ENCODE data around the gene GLIS1. TPM values are rescaled to one million over a fixed set of nuclear protein-coding genes. Genes with fewer than 3 reads are reported as not detected.

GLIS1 gene
- total RNA-seq, 1 experiment from 2014 or later, result 0.14 TPM

DNA sequence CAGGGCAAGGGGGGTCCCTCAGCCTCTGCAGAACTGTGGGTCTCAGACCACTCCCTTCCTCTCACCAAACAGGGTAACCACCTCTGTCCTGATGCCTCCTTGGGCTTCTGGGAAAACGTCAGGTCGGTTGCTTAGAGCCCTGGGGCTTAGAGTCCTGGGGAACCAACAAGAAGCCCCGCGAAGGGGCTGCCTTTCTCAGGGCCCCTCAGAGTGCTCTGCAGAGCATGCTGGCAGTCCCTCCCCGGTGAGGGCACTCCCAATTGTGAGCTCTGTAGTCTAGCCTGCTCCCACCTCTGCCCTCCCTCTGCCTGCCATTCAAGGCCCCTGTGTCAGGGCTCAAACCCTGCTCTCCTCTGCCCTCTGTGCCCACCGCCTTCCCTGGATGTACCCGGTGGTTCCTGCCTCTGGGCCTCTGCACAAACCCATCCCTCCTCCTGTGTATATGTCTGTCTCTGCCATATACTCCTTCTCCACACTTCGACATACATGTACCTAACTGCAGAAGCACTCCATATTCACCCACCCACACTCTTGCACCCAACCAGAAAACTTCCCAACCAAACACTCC lies 187.5 kb downstream of the GLIS1 start:
- DNase-seq (ENCODE audit: low spot score), result no peak
- in situ Hi-C loops (cut with HindIII; ENCODE audit: low sequenced_read_pairs), result no loop called here

DNA sequence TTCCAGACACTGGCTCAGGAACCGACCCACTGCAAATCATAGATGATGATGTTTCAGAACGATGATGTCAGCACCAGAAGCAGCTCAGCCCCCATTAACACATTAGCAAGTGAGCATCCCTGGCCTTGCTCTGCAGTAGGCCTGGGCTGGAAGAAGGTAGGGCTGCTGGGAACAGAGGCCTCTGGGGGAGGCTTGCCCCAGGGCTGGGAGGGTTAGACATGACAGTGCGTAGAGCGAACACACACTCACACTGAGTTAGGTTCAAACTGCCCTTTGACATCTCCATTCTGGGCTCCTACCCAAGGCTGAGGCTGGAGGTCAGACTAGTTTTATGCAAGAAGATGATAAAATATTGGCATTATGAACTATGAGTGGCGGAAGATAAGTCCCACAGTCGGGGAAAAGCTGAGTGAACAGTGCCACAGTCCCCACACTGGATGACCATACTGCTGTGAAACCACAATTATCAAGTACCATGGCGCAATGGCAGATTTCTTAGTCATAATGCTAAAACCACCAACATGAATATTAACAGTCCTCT lies 188.7 kb downstream of the GLIS1 start:
- in situ Hi-C loops (cut with HindIII; ENCODE audit: low sequenced_read_pairs), result no loop called here
- DNase-seq (ENCODE audit: low spot score), result no peak

GRCh38 chr1:53549781-53550180 lies 189.2 kb downstream of the GLIS1 start:
- in situ Hi-C loops (cut with HindIII; ENCODE audit: low sequenced_read_pairs), result no loop called here

GRCh38 chr1:53549287-53549686 lies 189.7 kb downstream of the GLIS1 start:
- in situ Hi-C loops (cut with HindIII; ENCODE audit: low sequenced_read_pairs), result no loop called here
- no peak for DNase-seq (ENCODE audit: low spot score)

More at GRCh38 chr1:53549781-53550180, 189.2 kb downstream of the GLIS1 start:
- no peak for DNase-seq (ENCODE audit: low spot score)

- in situ Hi-C loops (cut with HindIII; ENCODE audit: low sequenced_read_pairs), result no loop called here
Measured at GRCh38 chr1:53548031-53548491, 190.9 kb downstream of the GLIS1 start.

DNA sequence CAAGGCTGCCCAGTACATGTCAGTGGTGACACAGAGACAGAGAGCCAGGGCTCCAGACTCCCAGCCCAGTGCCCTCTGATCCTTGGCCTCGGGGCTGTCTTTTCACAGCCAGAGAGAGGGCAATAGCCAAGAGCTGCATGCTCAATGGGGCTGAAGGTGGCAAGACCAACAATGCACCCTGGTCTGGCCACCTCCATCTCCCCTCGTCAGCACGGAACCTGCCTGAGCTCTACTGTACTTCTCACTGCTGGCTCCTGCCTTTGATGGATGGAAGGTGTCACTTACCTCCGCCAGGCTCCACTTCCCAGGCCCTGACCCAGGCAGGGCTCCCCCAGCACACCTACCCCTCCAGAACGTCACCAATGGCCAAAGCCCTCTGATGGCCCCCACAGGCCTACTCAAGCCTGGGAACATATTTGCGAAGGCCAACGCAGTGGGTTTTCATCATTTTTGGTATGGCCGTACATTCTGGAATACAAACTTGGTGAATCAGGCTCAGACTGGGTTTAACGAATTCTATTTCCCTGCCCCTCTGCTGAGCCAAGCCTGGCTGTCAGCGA lies 191.7 kb downstream of the GLIS1 start:
- no peak for DNase-seq (ENCODE audit: low spot score)
- in situ Hi-C loops (cut with HindIII; ENCODE audit: low sequenced_read_pairs), result no loop called here

More at GRCh38 chr1:53548031-53548491, 190.9 kb downstream of the GLIS1 start:
- DNase-seq (ENCODE audit: low spot score), result no peak

DNA sequence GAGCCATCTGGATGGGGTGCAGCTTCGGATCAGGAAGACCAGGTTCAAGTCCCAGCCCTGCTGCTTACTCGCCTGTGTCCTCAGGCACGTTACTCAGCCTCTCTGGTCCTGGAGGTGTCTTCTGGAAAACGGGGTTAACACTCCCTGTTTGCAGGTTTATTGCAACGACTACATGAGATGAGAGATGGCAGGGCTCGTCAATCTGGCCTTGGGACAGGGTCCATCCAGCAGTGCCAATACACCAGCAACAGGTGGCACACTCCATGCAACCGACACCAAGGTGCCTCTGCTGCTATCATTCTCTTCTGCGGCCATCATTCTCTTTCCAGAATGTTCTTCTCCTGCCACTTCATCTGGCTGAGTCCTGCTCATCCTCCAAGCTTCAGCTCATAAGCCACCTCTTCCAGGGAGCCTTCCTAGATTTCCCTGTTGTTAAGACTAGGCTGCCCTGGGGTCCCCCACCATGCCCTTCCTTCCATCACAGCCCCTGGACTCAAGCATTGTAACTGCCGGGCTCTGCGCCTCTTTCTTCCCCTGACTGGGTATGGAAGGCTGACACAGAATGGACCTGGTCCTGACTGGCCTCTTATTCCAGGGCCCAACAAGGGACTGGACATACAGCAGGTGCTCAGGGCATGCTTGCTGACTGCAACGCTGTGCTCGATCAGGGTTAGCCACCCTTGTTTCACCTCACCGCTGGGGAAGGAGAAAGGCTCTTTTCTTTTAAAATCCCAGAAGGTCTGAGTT lies 192.4 kb downstream of the GLIS1 start:
- DNase-seq (ENCODE audit: low spot score), result no peak
- in situ Hi-C loops (cut with HindIII; ENCODE audit: low sequenced_read_pairs), result no loop called here

- no peak for DNase-seq (ENCODE audit: low spot score)
- in situ Hi-C loops (cut with HindIII; ENCODE audit: low sequenced_read_pairs), result no loop called here
Measured at GRCh38 chr1:53545663-53546408, 193.1 kb downstream of the GLIS1 start.

GRCh38 chr1:53544728-53545515 lies 194.0 kb downstream of the GLIS1 start:
- DNase-seq (ENCODE audit: low spot score), result no peak
- in situ Hi-C loops (cut with HindIII; ENCODE audit: low sequenced_read_pairs), result no loop called here

GRCh38 chr1:53543778-53544695 lies 194.9 kb downstream of the GLIS1 start:
- in situ Hi-C loops (cut with HindIII; ENCODE audit: low sequenced_read_pairs), result no loop called here

GRCh38 chr1:53543130-53543777 lies 195.7 kb downstream of the GLIS1 start:
- in situ Hi-C loops (cut with HindIII; ENCODE audit: low sequenced_read_pairs), result no loop called here
- no peak for DNase-seq (ENCODE audit: low spot score)

More at GRCh38 chr1:53543778-53544695, 194.9 kb downstream of the GLIS1 start:
- DNase-seq (ENCODE audit: low spot score), result no peak

DNA sequence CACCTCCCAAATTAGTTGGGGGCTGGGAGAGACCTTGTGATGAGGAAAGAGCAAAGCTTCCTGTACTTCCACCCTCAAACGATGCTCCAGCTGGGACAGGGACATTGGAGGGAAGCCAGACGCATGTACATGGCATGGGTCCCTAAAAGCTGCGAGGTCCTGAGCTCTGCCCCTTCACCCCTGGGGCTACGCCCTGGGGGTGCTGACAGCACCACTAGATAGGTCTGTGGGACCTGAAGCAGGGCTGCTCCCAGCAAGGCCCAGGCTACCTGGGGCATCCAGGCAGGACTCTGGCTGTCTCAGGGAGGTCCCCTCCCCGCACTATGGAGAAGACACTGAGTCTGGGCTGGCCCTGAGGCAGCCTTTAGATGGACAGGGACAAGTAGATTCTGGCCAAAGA lies 196.4 kb downstream of the GLIS1 start:
- in situ Hi-C loops (cut with HindIII; ENCODE audit: low sequenced_read_pairs), result no loop called here
- DNase-seq (ENCODE audit: low spot score), result no peak

- DNase-seq (ENCODE audit: low spot score), result no peak
- in situ Hi-C loops (cut with HindIII; ENCODE audit: low sequenced_read_pairs), result no loop called here
Measured at GRCh38 chr1:53541761-53542550, 197.0 kb downstream of the GLIS1 start.

DNA sequence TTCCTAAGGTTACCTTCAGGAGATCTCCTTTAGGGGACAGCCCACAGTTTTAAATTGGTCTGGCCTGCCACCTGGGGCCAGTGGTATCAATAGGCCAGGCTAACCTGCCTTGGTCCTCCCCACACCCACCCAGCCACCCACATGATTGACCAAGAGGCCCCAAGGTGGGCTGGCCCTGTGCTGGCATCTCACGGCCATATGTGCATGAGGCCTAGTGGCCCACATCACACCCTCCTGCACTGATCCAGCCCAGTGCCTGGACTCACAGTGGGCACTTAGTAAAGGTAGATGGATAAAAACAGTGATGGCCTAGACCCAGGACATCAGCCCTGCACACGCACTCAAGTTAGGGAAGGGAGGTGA lies 197.7 kb downstream of the GLIS1 start:
- DNase-seq (ENCODE audit: low spot score), result no peak
- in situ Hi-C loops (cut with HindIII; ENCODE audit: low sequenced_read_pairs), result no loop called here

DNA sequence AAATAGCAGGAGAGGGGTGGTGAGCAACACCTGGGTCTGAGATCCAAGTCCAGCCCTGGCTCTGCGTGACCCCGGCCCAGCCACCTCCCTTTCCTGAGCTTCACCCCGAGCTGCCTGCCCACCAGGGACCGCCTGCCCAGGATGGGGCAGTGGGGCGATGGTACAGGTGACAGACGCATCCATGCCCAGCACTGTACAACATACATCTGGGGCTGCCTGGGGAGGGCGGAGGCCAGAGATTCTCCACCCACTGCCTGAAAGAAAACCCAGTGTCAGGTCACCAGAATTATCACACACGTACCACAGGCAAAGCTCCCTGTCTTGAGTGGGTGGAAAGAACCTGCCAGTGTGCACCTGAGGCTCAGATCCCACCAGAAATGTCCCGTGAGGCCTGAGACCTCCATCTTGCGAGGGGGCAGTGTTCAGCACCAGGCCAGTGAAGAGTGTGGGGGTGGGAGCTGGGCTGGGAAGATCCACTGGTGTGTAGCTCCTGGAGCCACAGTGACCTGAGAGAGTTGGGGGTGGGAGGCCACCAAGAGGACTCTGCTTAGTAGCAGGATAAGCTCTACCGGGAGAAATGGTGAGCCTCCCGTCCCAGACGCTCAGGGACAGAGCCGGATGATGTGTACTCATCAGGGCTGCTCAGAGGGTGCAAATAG lies 198.2 kb downstream of the GLIS1 start:
- in situ Hi-C loops (cut with HindIII; ENCODE audit: low sequenced_read_pairs), result no loop called here
- DNase-seq (ENCODE audit: low spot score), result no peak

Data from G401 (cell line).